ENCODE measurements around the gene CHRNB1. TPM values are rescaled to one million over a fixed set of nuclear protein-coding genes. Genes with fewer than 3 reads are reported as not detected.

Gene CHRNB1
- total and polyA plus RNA-seq, 11 donors: 8.2 to 27.3 (median 11.2) TPM

GRCh38 chr17:7427549-7427948, 17.3 kb upstream of the CHRNB1 start:
- H3K27ac ChIP-seq: no peak overlapping the region
- H3K9me3 ChIP-seq: no peaks in the 10 kb centered on the region
- WGBS, 4 donors: 88 to 92% (median 89%) methylated on average over 7 of the region's 7 CpGs
- H3K27me3 ChIP-seq: no peaks in the 10 kb centered on the region
- no peak overlapping the region for H3K4me3 ChIP-seq
- H3K4me1 ChIP-seq: no peaks in the 10 kb centered on the region
- no peak for ATAC-seq
- DNase-seq: peak in 1 of 5 donors; percentile 15
- H3K36me3 ChIP-seq: no peaks in the 10 kb centered on the region
- no peak for TF ChIP-seq CTCF (IDR thresholded peaks at IDR 0.05)
- TF ChIP-seq POLR2A (IDR thresholded peaks at IDR 0.05): no peak
- intact Hi-C loops (cut with DNase I): loop anchor here in 1 of 10 donors (10.0 kb wide), 1 partner anchor 53 kb away; no protein-coding TSS in a partner anchor

DNA sequence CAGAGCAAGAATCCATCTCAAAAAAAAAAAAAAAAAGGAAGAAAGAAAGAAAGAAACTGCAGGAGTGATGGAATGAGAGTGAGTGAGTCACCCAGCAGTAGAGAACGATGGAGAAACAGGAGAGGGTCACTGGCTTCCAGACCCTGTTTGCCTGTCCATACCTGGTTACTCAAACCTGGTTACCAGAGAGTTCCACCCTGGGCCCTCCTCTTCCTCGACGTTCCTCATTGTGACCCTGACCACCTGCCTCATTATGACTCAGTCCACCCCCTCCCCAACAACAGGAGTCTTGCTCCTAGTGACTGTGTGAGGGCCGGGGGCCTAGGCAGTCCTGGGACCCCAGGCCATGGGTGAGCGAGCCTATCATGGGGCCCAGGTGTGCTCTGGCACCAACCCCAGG, 16.3 kb upstream of the CHRNB1 start, which contains the start of gene SPEM3:
TSS of gene SPEM3 (plus strand) at position 301 of the 400 bp plus-strand sequence. CDS start at position 347, 46 bp downstream.
- H3K27ac ChIP-seq: no peak within 1 kb of the TSS
- H3K36me3 ChIP-seq: no peaks in the 10 kb centered on the region
- ATAC-seq (no peak), DNase-seq (peak in 1 of 5 donors; percentile 8)
- no peak for TF ChIP-seq POLR2A (IDR thresholded peaks at IDR 0.05)
- no peak for TF ChIP-seq CTCF (IDR thresholded peaks at IDR 0.05)
- intact Hi-C loops (cut with DNase I): loop anchor here in 1 of 10 donors (10.0 kb wide), 1 partner anchor 54 kb away; no protein-coding TSS in a partner anchor
- no peaks in the 10 kb centered on the region for H3K9me3 ChIP-seq
- no peaks in the 10 kb centered on the region for H3K4me1 ChIP-seq
- no peak within 1 kb of the TSS for H3K4me3 ChIP-seq
- H3K27me3 ChIP-seq: no peaks in the 10 kb centered on the region
- WGBS, 4 donors: 69 to 86% (median 78%) methylated on average over 3 to 5 of the region's 5 CpGs

- DNase-seq: peak in 1 of 5 donors; percentile 23
These were observed 15.1 kb upstream of the CHRNB1 start for GRCh38 chr17:7429722-7430121.

More at GRCh38 chr17:7429722-7430121, 15.1 kb upstream of the CHRNB1 start:
- peaks cover 0 to 2% (median 0%) of the 10 kb centered on the region in 12 donors for H3K4me1 ChIP-seq
- 90 to 94% (median 92%) methylated on average over 10 of the region's 10 CpGs for WGBS, 4 donors
- intact Hi-C loops (cut with DNase I): loop anchor here in 2 of 10 donors (10.0 kb wide), 3 partner anchors 55 to 75 kb away; partner anchors contain the start of genes KCTD11 (in 1 of the 2), POLR2A (in 1 of the 2), SLC35G6 (in 1 of the 2) and TMEM95 (in 1 of the 2)
- TF ChIP-seq POLR2A (IDR thresholded peaks at IDR 0.05) (no peak), CTCF (IDR thresholded peaks at IDR 0.05) (no peak)
- no peak for ATAC-seq
- H3K4me3 ChIP-seq: no peak overlapping the region
- no peak overlapping the region for H3K27ac ChIP-seq
- H3K9me3 ChIP-seq: no peaks in the 10 kb centered on the region
- no peaks in the 10 kb centered on the region for H3K27me3 ChIP-seq
- H3K36me3 ChIP-seq: no peaks in the 10 kb centered on the region

Measured in heart left ventricle (tissue), 16 donors.